SK-N-SH treated with all-trans-retinoic acid at 6 μM for 48 hours (cell line): ENCODE data around the gene RFX4.

Experiments used
- ARNTL ChIP-seq: fragments of 450-650 bp; formaldehyde crosslinking; IDR thresholded peaks from 2 replicates; pipeline ENCODE4 v1.5.0; 2020; ENCODE audit warnings: low read depth, mild to moderate bottlenecking, moderate library complexity, borderline replicate concordance
- GLIS3 ChIP-seq: fragments of 250-450 bp; sonication (Bioruptor Pico); IDR thresholded peaks from 2 replicates; pipeline ENCODE4 v1.5.0; 2020; ENCODE audit warnings: mild to moderate bottlenecking, moderate library complexity
- SNAI2 ChIP-seq: fragments of 250-450 bp; sonication (Bioruptor Pico); IDR thresholded peaks from 2 replicates; pipeline ENCODE4 v1.5.0; 2020; ENCODE audit warnings: mild to moderate bottlenecking, moderate library complexity
- ZC3H10 ChIP-seq: fragments of 250-450 bp; sonication (Bioruptor Pico); IDR thresholded peaks from 2 replicates; pipeline ENCODE4 v1.5.1; 2021; ENCODE audit warnings: mild to moderate bottlenecking, moderate library complexity
- ZFP30 ChIP-seq: fragments of 450-650 bp; formaldehyde crosslinking; IDR thresholded peaks from 2 replicates; pipeline ENCODE4 v1.5.0; 2022; ENCODE audit warnings: mild to moderate bottlenecking, moderate library complexity
- ZNF8 ChIP-seq: fragments of 450-650 bp; formaldehyde crosslinking; IDR thresholded peaks from 2 replicates; pipeline ENCODE4 v1.5.0; 2020; ENCODE audit warnings: mild to moderate bottlenecking, moderate library complexity
- TF ChIP-seq, protein P1 (sequence below): fragments of 250-450 bp; sonication (Bioruptor Pico); IDR thresholded peaks from 2 replicates; pipeline ENCODE4 v1.5.1; 2021; ENCODE audit warnings: mild to moderate bottlenecking, moderate library complexity
- TF ChIP-seq, protein P2 (sequence below): fragments of 250-450 bp; sonication (Bioruptor Pico); IDR thresholded peaks from 2 replicates; pipeline ENCODE4 v1.8.0; 2020; ENCODE audit warnings: mild to moderate bottlenecking, moderate library complexity, borderline replicate concordance
- TF ChIP-seq, protein P3 (sequence below): fragments of 250-450 bp; sonication (Bioruptor Pico); IDR thresholded peaks from 2 replicates; pipeline ENCODE4 v1.8.0; 2021; ENCODE audit warnings: low read depth, mild to moderate bottlenecking, moderate library complexity, borderline replicate concordance
- TF ChIP-seq, protein P4 (sequence below): fragments of 250-450 bp; sonication (Bioruptor Pico); IDR thresholded peaks from 2 replicates; pipeline ENCODE4 v1.5.1; 2020; ENCODE audit warnings: low read depth, mild to moderate bottlenecking, moderate library complexity

DNA sequence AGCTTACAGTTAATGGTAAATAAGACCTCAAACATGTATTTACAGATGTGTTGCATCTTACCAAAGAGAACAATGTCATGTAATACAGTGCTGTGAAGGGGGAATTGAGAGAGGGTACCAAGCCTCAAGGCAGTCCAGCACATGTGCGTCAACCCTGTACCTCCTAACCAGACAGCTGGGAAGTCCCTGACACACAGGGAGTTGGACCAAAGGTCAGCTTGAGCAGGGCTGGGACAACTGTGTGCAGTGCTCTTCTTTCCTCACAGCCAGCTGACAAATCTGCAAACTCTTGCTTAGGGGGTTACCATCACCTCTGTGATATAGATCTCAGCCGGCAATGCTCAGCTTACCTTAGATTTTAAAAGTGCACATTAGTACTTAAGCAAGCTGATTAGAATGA is 134.9 kb downstream of the RFX4 start:
- TF ChIP-seq SNAI2 (CRISPR knock-in tag) = no peak
- TF ChIP-seq, protein P1, sequence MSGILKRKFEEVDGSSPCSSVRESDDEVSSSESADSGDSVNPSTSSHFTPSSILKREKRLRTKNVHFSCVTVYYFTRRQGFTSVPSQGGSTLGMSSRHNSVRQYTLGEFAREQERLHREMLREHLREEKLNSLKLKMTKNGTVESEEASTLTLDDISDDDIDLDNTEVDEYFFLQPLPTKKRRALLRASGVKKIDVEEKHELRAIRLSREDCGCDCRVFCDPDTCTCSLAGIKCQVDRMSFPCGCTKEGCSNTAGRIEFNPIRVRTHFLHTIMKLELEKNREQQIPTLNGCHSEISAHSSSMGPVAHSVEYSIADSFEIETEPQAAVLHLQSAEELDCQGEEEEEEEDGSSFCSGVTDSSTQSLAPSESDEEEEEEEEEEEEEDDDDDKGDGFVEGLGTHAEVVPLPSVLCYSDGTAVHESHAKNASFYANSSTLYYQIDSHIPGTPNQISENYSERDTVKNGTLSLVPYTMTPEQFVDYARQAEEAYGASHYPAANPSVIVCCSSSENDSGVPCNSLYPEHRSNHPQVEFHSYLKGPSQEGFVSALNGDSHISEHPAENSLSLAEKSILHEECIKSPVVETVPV (CRISPR knock-in tag) = no peak
- TF ChIP-seq, protein P2, sequence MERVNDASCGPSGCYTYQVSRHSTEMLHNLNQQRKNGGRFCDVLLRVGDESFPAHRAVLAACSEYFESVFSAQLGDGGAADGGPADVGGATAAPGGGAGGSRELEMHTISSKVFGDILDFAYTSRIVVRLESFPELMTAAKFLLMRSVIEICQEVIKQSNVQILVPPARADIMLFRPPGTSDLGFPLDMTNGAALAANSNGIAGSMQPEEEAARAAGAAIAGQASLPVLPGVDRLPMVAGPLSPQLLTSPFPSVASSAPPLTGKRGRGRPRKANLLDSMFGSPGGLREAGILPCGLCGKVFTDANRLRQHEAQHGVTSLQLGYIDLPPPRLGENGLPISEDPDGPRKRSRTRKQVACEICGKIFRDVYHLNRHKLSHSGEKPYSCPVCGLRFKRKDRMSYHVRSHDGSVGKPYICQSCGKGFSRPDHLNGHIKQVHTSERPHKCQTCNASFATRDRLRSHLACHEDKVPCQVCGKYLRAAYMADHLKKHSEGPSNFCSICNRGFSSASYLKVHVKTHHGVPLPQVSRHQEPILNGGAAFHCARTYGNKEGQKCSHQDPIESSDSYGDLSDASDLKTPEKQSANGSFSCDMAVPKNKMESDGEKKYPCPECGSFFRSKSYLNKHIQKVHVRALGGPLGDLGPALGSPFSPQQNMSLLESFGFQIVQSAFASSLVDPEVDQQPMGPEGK (CRISPR knock-in tag) = no peak
- TF ChIP-seq ARNTL (CRISPR knock-in tag) = no peak
- no peak for TF ChIP-seq GLIS3 (CRISPR knock-in tag)
- TF ChIP-seq, protein P3, sequence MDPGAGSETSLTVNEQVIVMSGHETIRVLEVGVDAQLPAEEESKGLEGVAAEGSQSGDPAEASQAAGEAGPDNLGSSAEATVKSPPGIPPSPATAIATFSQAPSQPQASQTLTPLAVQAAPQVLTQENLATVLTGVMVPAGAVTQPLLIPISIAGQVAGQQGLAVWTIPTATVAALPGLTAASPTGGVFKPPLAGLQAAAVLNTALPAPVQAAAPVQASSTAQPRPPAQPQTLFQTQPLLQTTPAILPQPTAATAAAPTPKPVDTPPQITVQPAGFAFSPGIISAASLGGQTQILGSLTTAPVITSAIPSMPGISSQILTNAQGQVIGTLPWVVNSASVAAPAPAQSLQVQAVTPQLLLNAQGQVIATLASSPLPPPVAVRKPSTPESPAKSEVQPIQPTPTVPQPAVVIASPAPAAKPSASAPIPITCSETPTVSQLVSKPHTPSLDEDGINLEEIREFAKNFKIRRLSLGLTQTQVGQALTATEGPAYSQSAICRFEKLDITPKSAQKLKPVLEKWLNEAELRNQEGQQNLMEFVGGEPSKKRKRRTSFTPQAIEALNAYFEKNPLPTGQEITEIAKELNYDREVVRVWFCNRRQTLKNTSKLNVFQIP (CRISPR knock-in tag) = no peak
- TF ChIP-seq, protein P4, sequence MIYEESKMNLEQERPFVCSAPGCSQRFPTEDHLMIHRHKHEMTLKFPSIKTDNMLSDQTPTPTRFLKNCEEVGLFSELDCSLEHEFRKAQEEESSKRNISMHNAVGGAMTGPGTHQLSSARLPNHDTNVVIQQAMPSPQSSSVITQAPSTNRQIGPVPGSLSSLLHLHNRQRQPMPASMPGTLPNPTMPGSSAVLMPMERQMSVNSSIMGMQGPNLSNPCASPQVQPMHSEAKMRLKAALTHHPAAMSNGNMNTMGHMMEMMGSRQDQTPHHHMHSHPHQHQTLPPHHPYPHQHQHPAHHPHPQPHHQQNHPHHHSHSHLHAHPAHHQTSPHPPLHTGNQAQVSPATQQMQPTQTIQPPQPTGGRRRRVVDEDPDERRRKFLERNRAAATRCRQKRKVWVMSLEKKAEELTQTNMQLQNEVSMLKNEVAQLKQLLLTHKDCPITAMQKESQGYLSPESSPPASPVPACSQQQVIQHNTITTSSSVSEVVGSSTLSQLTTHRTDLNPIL (CRISPR knock-in tag) = no peak
- TF ChIP-seq ZNF8 (CRISPR knock-in tag) = no peak
- no peak for TF ChIP-seq ZFP30 (CRISPR knock-in tag)
- TF ChIP-seq ZC3H10 = no peak
